ENCODE measurements around the gene RTEL1. TPM values are rescaled to one million over a fixed set of nuclear protein-coding genes. Genes with fewer than 3 reads are reported as not detected.

RTEL1 gene
- total RNA-seq, 1 donor from 2014 or later = 9.0 TPM

GRCh38 chr20:63694584-63695423 lies 36.7 kb downstream of the RTEL1 start:
- no peak for ATAC-seq
- peak; percentile 66 for DNase-seq (ENCODE audit: missing footprints)
- intact Hi-C loops (cut with DNase I) = no loop called here

GRCh38 chr20:63695424-63696305 lies 37.6 kb downstream of the RTEL1 start:
- intact Hi-C loops (cut with DNase I) = no loop called here
- DNase-seq (ENCODE audit: missing footprints) = peak; percentile 87
- ATAC-seq = peak; percentile 67

- intact Hi-C loops (cut with DNase I) = no loop called here
- DNase-seq (ENCODE audit: missing footprints) (peak; percentile 51), ATAC-seq (peak; percentile 2)
These were observed 38.2 kb downstream of the RTEL1 start for GRCh38 chr20:63696306-63696627.

- ATAC-seq = peak; percentile 12
- DNase-seq (ENCODE audit: missing footprints) = peak; percentile 53
- intact Hi-C loops (cut with DNase I) = no loop called here
These were observed 38.7 kb downstream of the RTEL1 start, which contains the start of gene TNFRSF6B for GRCh38 chr20:63696628-63697356. Gene TNFRSF6B (plus strand): TSS chr20:63696652. CDS start chr20:63696768, 116 bp downstream.

- ATAC-seq = no peak
- intact Hi-C loops (cut with DNase I) = no loop called here
- peak; percentile 55 for DNase-seq (ENCODE audit: missing footprints)
These were observed 39.3 kb downstream of the RTEL1 start for GRCh38 chr20:63697357-63697867.

- intact Hi-C loops (cut with DNase I) = no loop called here
- no peak for ATAC-seq
- peak; percentile 33 for DNase-seq (ENCODE audit: missing footprints)
These were observed 39.9 kb downstream of the RTEL1 start for GRCh38 chr20:63697868-63698545.

- intact Hi-C loops (cut with DNase I) = no loop called here
These were observed 40.8 kb downstream of the RTEL1 start for GRCh38 chr20:63698739-63699465.

GRCh38 chr20:63699466-63700198 lies 41.5 kb downstream of the RTEL1 start:
- DNase-seq (ENCODE audit: missing footprints) (peak; percentile 35), ATAC-seq (no peak)
- intact Hi-C loops (cut with DNase I) = no loop called here

More at GRCh38 chr20:63698739-63699465, 40.8 kb downstream of the RTEL1 start:
- peak; percentile 72 for DNase-seq (ENCODE audit: missing footprints)
- no peak for ATAC-seq

- ATAC-seq = no peak
- intact Hi-C loops (cut with DNase I) = no loop called here
- peak; percentile 35 for DNase-seq (ENCODE audit: missing footprints)
These were observed 42.3 kb downstream of the RTEL1 start for GRCh38 chr20:63700199-63701050.

GRCh38 chr20:63701051-63701328 lies 42.9 kb downstream of the RTEL1 start:
- DNase-seq (ENCODE audit: missing footprints) (peak; percentile 39), ATAC-seq (no peak)
- intact Hi-C loops (cut with DNase I) = no loop called here

GRCh38 chr20:63701329-63702035 lies 43.4 kb downstream of the RTEL1 start:
- DNase-seq (ENCODE audit: missing footprints) (peak; percentile 46), ATAC-seq (no peak)
- intact Hi-C loops (cut with DNase I) = no loop called here

- intact Hi-C loops (cut with DNase I) = no loop called here
- DNase-seq (ENCODE audit: missing footprints) (no peak), ATAC-seq (no peak)
These were observed 44.0 kb downstream of the RTEL1 start for GRCh38 chr20:63702036-63702665.

GRCh38 chr20:63702751-63703470 lies 44.8 kb downstream of the RTEL1 start:
- ATAC-seq (no peak), DNase-seq (ENCODE audit: missing footprints) (no peak)
- intact Hi-C loops (cut with DNase I) = no loop called here

GRCh38 chr20:63703471-63703975 lies 45.4 kb downstream of the RTEL1 start:
- peak; percentile 45 for DNase-seq (ENCODE audit: missing footprints)
- no peak for ATAC-seq
- intact Hi-C loops (cut with DNase I) = no loop called here
